Measurements from ENCODE around the gene SLC22A16.
"Not testable (repeated sequence)": the region's sequence is repeated elsewhere in the genome, so short reads cannot be mapped to it uniquely, and the experiment has no call there.

SLC22A16 gene

DNA sequence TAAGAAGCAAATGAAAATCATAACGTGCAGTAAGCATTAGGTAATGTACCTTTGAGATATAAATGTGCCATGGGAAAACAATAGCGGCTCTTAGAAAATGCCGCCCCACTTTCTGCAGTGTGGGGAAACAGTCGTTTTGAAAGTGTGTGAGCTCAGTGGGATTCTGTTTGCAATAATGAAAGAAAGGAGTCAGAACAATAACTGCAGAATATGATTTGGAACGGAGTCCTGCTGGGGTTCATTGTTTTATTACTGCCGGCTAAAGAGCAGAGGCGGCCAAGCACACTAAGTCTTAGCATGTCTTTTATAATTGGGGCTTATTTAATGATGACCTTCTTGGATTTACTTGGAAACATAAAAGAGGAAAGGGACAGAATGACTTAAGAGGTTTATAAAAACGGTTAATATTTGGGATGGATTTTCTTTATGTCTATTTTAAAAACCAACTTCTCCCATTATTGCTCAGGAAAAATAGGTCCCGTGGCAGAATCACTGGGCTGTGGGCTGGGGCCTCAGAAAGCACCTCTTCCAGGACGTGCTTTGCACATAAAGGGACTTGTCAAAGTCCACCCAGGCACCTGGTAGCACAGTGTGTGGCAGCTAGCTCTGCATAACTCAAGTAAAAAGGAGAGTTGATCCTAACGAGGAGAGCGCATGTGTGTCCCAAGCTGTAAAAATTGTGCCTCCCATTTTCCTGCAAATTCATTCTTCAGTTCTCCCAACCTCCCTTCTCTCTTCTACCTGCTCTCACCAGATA, 44.0 kb upstream of the SLC22A16 start:
- DNase-seq (ENCODE audit: low read depth): no peak
- no peak overlapping the region for H3K4me3 ChIP-seq (ENCODE audit: low read depth, low read length)
- TF ChIP-seq, protein P1, sequence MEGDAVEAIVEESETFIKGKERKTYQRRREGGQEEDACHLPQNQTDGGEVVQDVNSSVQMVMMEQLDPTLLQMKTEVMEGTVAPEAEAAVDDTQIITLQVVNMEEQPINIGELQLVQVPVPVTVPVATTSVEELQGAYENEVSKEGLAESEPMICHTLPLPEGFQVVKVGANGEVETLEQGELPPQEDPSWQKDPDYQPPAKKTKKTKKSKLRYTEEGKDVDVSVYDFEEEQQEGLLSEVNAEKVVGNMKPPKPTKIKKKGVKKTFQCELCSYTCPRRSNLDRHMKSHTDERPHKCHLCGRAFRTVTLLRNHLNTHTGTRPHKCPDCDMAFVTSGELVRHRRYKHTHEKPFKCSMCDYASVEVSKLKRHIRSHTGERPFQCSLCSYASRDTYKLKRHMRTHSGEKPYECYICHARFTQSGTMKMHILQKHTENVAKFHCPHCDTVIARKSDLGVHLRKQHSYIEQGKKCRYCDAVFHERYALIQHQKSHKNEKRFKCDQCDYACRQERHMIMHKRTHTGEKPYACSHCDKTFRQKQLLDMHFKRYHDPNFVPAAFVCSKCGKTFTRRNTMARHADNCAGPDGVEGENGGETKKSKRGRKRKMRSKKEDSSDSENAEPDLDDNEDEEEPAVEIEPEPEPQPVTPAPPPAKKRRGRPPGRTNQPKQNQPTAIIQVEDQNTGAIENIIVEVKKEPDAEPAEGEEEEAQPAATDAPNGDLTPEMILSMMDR (conservative IDR thresholded peaks at IDR 0.05; ENCODE audit: low read depth, low read length): no peak

DNA sequence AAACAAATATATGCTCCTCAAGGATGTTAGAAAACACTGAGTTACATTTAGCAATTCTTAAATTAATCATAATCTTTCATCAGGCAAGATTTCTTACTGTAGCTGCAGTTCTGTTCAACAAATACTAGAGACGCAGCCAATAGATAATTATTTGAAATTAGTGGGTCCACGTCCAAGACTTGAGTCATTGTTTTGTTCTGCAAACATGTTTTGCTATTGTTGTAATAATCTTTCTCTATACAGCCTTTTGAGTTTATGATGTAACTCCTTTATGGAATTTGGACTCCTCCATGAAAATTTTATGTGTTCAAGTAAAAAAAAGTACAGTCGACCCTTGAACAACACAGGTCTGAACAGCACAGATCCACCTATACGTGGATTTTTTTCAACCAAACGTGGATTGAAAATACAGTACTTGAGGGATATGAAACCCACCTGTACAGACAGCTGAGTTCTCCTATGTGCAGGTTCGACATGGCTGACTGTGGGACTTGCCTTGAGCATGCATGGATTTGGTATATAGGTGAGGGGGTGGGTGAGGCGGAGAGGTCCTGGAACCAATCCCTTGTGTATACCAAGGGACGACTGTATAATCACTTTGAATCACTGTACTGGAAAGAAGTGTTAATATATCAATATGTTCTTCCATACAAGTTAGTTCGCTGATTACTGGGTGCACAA, 41.3 kb upstream of the SLC22A16 start:
- no peak overlapping the region for H3K4me3 ChIP-seq (ENCODE audit: low read depth, low read length)
- TF ChIP-seq, protein P1 (conservative IDR thresholded peaks at IDR 0.05; ENCODE audit: low read depth, low read length): no peak
- no peak for DNase-seq (ENCODE audit: low read depth)

DNA sequence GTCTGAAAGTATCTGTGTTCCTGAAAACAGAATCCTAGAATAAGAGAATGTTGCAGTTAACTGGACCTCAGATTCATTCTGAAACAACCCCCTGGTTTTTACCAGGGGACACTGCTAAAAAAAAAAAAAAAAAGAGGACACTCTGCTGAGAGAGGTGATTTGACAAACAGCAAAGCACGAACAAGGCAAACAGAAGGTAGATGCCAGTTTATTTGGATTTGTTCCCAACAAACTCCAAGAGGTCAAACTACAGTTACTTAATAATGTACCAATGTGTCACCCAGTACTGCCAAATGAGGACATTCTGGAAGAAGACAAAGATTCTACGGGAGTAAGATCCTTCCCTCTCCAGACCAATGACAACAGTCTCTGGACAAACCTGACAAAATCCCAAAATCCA, 40.6 kb upstream of the SLC22A16 start:
- no peak for DNase-seq (ENCODE audit: low read depth)
- H3K4me3 ChIP-seq (ENCODE audit: low read depth, low read length): no peak overlapping the region
- TF ChIP-seq, protein P1 (conservative IDR thresholded peaks at IDR 0.05; ENCODE audit: low read depth, low read length): no peak

DNA sequence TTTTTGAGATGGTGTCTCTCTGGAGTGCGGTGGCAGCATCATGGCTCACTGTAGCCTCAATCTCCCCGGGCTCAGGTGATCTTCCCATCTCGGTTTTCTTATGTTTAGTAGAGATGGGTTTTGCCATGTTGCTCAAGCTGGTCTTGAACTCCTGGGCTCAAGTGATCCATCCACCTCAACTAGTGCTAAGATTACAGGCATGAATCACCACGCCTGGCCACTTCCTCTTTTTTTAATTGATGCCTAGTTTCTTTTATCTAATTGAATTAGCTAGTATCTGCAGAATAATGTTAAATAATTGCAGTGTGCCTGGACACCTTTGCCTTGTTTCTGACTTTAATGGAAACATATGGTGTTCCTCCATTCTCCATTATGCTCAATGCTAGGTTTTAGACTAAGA, 38.4 kb upstream of the SLC22A16 start:
- no peak for DNase-seq (ENCODE audit: low read depth)
- no peak overlapping the region for H3K4me3 ChIP-seq (ENCODE audit: low read depth, low read length)
- TF ChIP-seq, protein P1 (conservative IDR thresholded peaks at IDR 0.05; ENCODE audit: low read depth, low read length): no peak

DNA sequence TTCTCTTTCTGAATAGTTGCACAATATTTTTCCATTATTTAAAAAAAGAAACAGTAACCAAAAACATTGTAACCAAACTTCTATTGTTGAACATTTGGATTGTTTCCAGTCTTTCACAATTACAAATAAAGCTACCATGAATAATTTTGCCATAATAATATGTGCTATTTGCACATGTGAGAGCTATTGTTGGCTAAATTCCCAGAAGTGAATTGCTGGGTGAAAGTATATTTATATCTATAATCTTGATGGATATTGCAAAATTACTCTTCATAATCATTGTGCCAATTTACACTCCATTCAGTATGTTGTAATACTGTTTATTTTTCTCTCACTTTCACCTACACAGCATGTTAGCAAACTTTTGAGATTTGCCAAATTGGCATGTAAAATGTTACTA, 36.6 kb upstream of the SLC22A16 start:
- no peak overlapping the region for H3K4me3 ChIP-seq (ENCODE audit: low read depth, low read length)
- peak; percentile 79 for DNase-seq (ENCODE audit: low read depth)
- TF ChIP-seq, protein P1 (conservative IDR thresholded peaks at IDR 0.05; ENCODE audit: low read depth, low read length): no peak

DNA sequence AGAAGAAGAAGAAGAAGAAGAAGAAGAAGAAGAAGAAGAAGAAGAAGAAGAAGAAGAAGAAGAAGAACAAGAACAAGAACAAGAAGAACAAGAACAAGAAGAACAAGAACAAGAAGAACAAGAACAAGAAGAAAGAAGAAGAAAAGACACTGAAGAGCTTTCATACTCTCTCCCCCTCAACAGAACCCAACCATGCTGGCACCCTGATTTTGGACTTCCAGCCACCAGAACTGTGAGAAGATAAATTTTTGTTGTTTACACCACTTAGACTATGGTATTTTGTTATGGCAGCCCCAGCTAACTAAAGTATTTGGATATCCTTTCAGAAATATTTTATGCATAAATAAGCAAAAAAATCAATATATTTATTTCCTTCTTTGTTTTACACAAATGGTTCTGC, 36.1 kb upstream of the SLC22A16 start:
- DNase-seq (ENCODE audit: low read depth); H3K4me3 ChIP-seq (ENCODE audit: low read depth, low read length): not testable (repeated sequence)

DNA sequence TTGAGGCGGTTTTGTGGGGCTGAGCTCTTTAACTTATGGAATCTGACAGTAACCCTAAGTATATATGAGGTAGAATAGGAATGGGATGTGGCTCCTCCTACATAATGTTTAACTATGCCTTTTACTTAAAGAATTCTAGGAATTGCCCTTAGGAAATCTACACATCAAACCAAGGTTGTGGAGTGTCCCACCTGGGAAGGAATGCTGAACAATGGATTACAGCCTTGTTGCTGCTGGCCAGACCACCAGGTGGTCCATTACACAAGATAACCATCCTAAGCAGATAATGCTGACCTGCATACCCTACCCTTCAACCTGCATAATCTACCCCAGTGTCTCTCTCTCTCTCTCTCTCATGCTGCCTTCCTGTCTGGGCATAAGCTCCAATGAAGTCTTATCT, 35.0 kb upstream of the SLC22A16 start:
- H3K4me3 ChIP-seq (ENCODE audit: low read depth, low read length): no peak overlapping the region
- TF ChIP-seq, protein P1 (conservative IDR thresholded peaks at IDR 0.05; ENCODE audit: low read depth, low read length): no peak
- DNase-seq (ENCODE audit: low read depth): no peak

All from choroid plexus epithelial cell (primary cell).